ENCODE data around the gene TMC4. TPM values are rescaled to one million over a fixed set of nuclear protein-coding genes. Genes with fewer than 3 reads are reported as not detected.
A peak's percentile ranks its signal among the peaks of the same experiment; 100 is the strongest.
"Not testable (repeated sequence)": the region's sequence is repeated elsewhere in the genome, so short reads cannot be mapped to it uniquely, and the experiment has no call there.

TMC4 gene
- total and polyA plus RNA-seq, 12 donors: 0.48 to 18.2 (median 1.3) TPM

DNA sequence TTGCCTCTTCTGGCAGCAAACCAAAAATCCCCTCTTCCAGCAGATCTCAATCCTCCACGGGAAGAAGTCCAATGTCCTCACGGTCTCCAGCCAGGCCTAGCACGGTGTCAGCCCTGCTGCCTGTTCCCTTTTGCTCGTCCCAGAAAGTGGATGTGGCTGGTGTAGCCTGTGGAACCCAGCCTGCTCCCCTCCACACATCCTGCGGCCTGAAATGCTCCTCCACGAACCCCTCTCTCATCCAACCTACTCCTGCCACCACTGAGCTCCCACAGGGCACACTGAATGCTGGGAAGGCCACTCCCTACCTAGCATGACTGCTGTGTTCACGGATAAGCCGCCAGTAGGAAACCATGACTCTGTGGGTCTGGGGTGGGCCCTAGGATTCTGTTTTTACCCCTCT lies 13.4 kb upstream of the TMC4 start:
- H3K9me3 ChIP-seq (replicated peaks in 1 of 3): no peaks in the 10 kb centered on the region
- H3K36me3 ChIP-seq (replicated peaks in 1 of 2): peaks cover 0 to 19% of the 10 kb centered on the region in 2 donors
- no peak for DNase-seq
- no peak overlapping the region for H3K4me3 ChIP-seq
- no peak for TF ChIP-seq POLR2A (IDR thresholded peaks at IDR 0.05)
- TF ChIP-seq, protein P1, sequence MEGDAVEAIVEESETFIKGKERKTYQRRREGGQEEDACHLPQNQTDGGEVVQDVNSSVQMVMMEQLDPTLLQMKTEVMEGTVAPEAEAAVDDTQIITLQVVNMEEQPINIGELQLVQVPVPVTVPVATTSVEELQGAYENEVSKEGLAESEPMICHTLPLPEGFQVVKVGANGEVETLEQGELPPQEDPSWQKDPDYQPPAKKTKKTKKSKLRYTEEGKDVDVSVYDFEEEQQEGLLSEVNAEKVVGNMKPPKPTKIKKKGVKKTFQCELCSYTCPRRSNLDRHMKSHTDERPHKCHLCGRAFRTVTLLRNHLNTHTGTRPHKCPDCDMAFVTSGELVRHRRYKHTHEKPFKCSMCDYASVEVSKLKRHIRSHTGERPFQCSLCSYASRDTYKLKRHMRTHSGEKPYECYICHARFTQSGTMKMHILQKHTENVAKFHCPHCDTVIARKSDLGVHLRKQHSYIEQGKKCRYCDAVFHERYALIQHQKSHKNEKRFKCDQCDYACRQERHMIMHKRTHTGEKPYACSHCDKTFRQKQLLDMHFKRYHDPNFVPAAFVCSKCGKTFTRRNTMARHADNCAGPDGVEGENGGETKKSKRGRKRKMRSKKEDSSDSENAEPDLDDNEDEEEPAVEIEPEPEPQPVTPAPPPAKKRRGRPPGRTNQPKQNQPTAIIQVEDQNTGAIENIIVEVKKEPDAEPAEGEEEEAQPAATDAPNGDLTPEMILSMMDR (IDR thresholded peaks at IDR 0.05): no peak
- H3K27ac ChIP-seq: peak overlapping the region in 4 of 5 donors; percentile 56 to 99 (median 84)
- no peaks in the 10 kb centered on the region for H3K27me3 ChIP-seq
- intact Hi-C loops (cut with DNase I): no loop called here
- WGBS, 4 donors: 80 to 97% (median 90%) methylated on average over 5 to 8 of the region's 8 CpGs
- H3K4me1 ChIP-seq (replicated peaks in 1 of 2): peaks cover 22% of the 10 kb centered on the region in 2 donors

DNA sequence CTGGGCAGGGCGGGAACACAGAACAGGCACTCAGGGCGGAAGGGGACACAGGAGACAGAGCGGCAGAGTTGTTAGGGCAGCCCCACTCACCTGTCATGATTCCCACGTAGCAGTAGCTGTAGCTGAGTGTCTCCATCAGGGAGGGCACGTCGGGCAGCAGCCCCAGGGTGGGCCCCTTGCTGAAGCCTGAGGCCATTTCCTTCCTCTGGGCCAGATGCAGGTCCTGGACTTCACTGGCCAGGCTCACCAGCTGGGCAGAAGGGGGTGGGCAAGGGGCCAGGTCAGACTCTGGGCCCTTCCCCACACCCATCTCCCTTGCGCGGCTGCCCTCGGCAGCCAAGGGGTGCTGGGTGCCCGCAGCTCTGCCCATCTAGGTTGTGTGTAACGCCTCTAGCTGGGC lies 10.5 kb upstream of the TMC4 start:
- no peaks in the 10 kb centered on the region for H3K9me3 ChIP-seq (replicated peaks in 1 of 3)
- no peak for DNase-seq
- H3K4me3 ChIP-seq: no peak overlapping the region
- no peak overlapping the region for H3K27ac ChIP-seq
- intact Hi-C loops (cut with DNase I): no loop called here
- H3K36me3 ChIP-seq (replicated peaks in 1 of 2): peaks cover 0 to 41% of the 10 kb centered on the region in 2 donors
- TF ChIP-seq POLR2A (IDR thresholded peaks at IDR 0.05): no peak
- TF ChIP-seq, protein P1 (IDR thresholded peaks at IDR 0.05): no peak
- WGBS, 4 donors: 90 to 92% (median 91%) methylated on average over 2 to 11 of the region's 11 CpGs
- H3K27me3 ChIP-seq: no peaks in the 10 kb centered on the region
- peaks cover 16 to 20% of the 10 kb centered on the region in 2 donors for H3K4me1 ChIP-seq (replicated peaks in 1 of 2)

GRCh38 chr19:54181894-54182293 lies 8.9 kb upstream of the TMC4 start:
- DNase-seq; H3K27ac ChIP-seq; H3K4me3 ChIP-seq; H3K4me1 ChIP-seq (replicated peaks in 1 of 2); H3K9me3 ChIP-seq (replicated peaks in 1 of 3); intact Hi-C loops (cut with DNase I); H3K27me3 ChIP-seq: not testable (repeated sequence)
- H3K36me3 ChIP-seq (replicated peaks in 1 of 2): peaks cover 0 to 46% of the 10 kb centered on the region in 2 donors
- WGBS, 4 donors: 90 to 96% (median 92%) methylated on average over 3 of the region's 3 CpGs

GRCh38 chr19:54180691-54181091 lies 7.7 kb upstream of the TMC4 start:
- Histone ChIP-seq H3K27me3 (no peaks in the 10 kb centered on the region), H3K4me1 (replicated peaks in 1 of 2) (no peaks in the 10 kb centered on the region), H3K36me3 (replicated peaks in 1 of 2) (peaks cover 0 to 46% of the 10 kb centered on the region in 2 donors), H3K27ac (no peak overlapping the region), H3K9me3 (replicated peaks in 1 of 3) (no peaks in the 10 kb centered on the region), H3K4me3 (no peak overlapping the region)
- 94 to 96% (median 95%) methylated on average over 33 to 37 of the region's 37 CpGs for WGBS, 4 donors
- DNase-seq: no peak
- no peak for TF ChIP-seq POLR2A (IDR thresholded peaks at IDR 0.05)
- TF ChIP-seq, protein P1 (IDR thresholded peaks at IDR 0.05): no peak
- intact Hi-C loops (cut with DNase I): no loop called here

DNA sequence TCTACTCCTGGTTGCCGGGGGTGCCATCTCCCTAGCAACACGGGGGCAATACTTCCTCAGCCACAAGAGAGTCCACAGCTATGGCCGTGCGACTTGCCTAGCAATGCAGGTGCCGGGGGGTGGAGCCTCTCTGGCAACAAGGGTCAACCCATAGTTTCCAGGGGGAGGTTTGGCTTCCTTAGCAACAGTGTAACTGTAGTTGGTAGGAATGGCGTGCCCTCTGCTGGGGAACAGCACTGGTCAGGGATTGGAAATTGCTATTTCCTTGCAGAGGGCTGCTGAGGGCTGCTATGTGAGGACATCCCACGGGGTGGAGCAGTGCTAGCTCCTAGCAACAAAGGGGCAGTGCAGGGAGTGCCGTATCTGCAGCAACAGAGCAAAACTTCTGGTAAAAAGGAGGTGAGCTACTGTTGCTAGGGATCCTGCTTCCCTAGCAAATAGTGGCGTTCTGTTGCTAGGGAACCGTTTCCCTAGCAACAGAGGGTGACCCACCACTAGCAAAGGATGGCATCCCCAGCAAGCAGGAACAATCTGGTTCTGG lies 7.0 kb upstream of the TMC4 start:
- DNase-seq: peak in 1 of 7 donors; percentile 80
- Histone ChIP-seq H3K4me3 (no peak overlapping the region), H3K27ac (no peak overlapping the region), H3K9me3 (replicated peaks in 1 of 3) (no peaks in the 10 kb centered on the region), H3K4me1 (replicated peaks in 1 of 2) (no peaks in the 10 kb centered on the region), H3K36me3 (replicated peaks in 1 of 2) (peaks cover 0 to 46% of the 10 kb centered on the region in 2 donors), H3K27me3 (no peaks in the 10 kb centered on the region)
- intact Hi-C loops (cut with DNase I): no loop called here
- TF ChIP-seq POLR2A (IDR thresholded peaks at IDR 0.05): no peak
- TF ChIP-seq, protein P1 (IDR thresholded peaks at IDR 0.05): peak in 1 of 6 experiments; percentile 18
- WGBS, 4 donors: 60 to 65% (median 61%) methylated on average over 4 to 10 of the region's 10 CpGs

Measured in adrenal gland (tissue), 12 donors.